HepG2 (cell line): Measurements from ENCODE around the gene KAZN. TPM values are rescaled to one million over a fixed set of nuclear protein-coding genes. Genes with fewer than 3 reads are reported as not detected.

Experiments used
- ATAC-seq: fragments of 200-7000 bp; cut with Tn5 transposase; 3 replicates; pipeline ENCODE4 v1.9.1; 2020; ENCODE audit warnings: mild to moderate bottlenecking, moderate library complexity
- BruUV-seq: library from RNA; stranded (reverse); fragments of 400-500 nt; replicated peaks from 2 replicates; lab custom pipeline; 2021; lab: Mats Ljungman, UMichigan
- CTCF ChIA-PET: fragments of 300-600 bp; formaldehyde crosslinking; extraction: SDS; loops from one replicate; lab custom pipeline; 2021; ENCODE audit warnings: low total read pairs, inconsistent platforms, low intra/inter-chr PET ratio; lab: Yijun Ruan, JAX
- POLR2A ChIA-PET: fragments of 350-600 bp; sonication (Branson Sonifier 250); formaldehyde crosslinking; loops from one replicate; lab custom pipeline; 2020; ENCODE audit warnings: antibody characterized with exemption, inconsistent platforms; lab: Yijun Ruan, JAX
- DNase-seq: peaks from one replicate; pipeline ENCODE4 v3.0.0-alpha.2; 2015; ENCODE audit warnings: low spot score
- FAIRE-seq: peaks from 3 replicates; lab custom pipeline; 2011; peaks lifted over from hg19 to GRCh38; lab: Jason Lieb, UNC
- H2AFZ ChIP-seq: one replicate; pipeline ENCODE4 v1.6.1; 2011; ENCODE audit warnings: low read length, inconsistent platforms
- H3K27ac ChIP-seq: fragments of 300-600 bp; 3 replicates; pipeline ENCODE4 v1.8.0; 2011; ENCODE audit warnings: mixed run types, mild to moderate bottlenecking, mixed read lengths, low read length, inconsistent platforms; ENCODE audit not compliant: insufficient read depth; ENCODE audit errors: extremely low read length
- H3K27me3 ChIP-seq, 2 experiments: fragments of 200-600 bp in 1 of 2; 2 replicates in 1 of 2; 3 replicates in 1 of 2; pipeline versions ENCODE4 v1.6.0 to v1.8.0; 2011; ENCODE audit warnings: low read length in 2 of 2, mild to moderate bottlenecking in 2 of 2, moderate library complexity in 2 of 2, inconsistent platforms in 1 of 2; ENCODE audit not compliant: insufficient read depth in 2 of 2, control insufficient read depth in 1 of 2
- H3K36me3 ChIP-seq, 2 experiments: fragments of 200-600 bp in 1 of 2; replicated peaks in 1 of 2; 2 replicates in 1 of 2; 3 replicates in 1 of 2; pipeline versions ENCODE4 v1.5.1 to v1.8.0; 2011; ENCODE audit warnings: low read length in 2 of 2, inconsistent platforms in 1 of 2; ENCODE audit not compliant: insufficient read depth in 2 of 2, control insufficient read depth in 1 of 2
- H3K4me1 ChIP-seq: 2 replicates; pipeline ENCODE4 v1.5.1; 2012; ENCODE audit warnings: low read length, inconsistent platforms; ENCODE audit not compliant: insufficient read depth
- H3K4me2 ChIP-seq: 2 replicates; pipeline ENCODE4 v1.6.0; 2011; ENCODE audit warnings: low read depth, low read length, inconsistent platforms
- H3K4me3 ChIP-seq, 3 experiments: fragments of 200-600 bp in 1 of 3; sonication (generic), shearing (Covaris generic) in 1 of 3; replicated peaks in 1 of 3; 2 replicates each; pipeline ENCODE4 v1.5.1; 2011 to 2016; ENCODE audit warnings: low read length in 3 of 3, inconsistent platforms in 2 of 3, low read depth in 2 of 3, mild to moderate bottlenecking in 2 of 3, control low read depth in 1 of 3, mixed read lengths in 1 of 3; ENCODE audit not compliant: insufficient read depth in 1 of 3
- H3K79me2 ChIP-seq: one replicate; pipeline ENCODE4 v1.6.1; 2011; ENCODE audit warnings: low read length, inconsistent platforms; ENCODE audit not compliant: insufficient read depth
- H3K9ac ChIP-seq: 2 replicates; pipeline ENCODE4 v1.6.0; 2011; ENCODE audit warnings: mild to moderate bottlenecking, low read depth, low read length, inconsistent platforms; ENCODE audit not compliant: insufficient read depth
- H3K9me3 ChIP-seq: 2 replicates; pipeline ENCODE4 v1.5.1; 2012; ENCODE audit warnings: mild to moderate bottlenecking, low read length
- H4K20me1 ChIP-seq: 2 replicates; pipeline ENCODE4 v1.6.0; 2011; ENCODE audit warnings: inconsistent platforms, mild to moderate bottlenecking, low read length, moderate library complexity; ENCODE audit not compliant: insufficient read depth
- MAFK ChIP-seq, 2 experiments: IDR thresholded peaks in 1 of 2; conservative IDR thresholded peaks in 1 of 2; 2 replicates each; pipeline ENCODE4 v1.6.1; 2011; ENCODE audit warnings: improper control_type of control experiment in 2 of 2, low read length in 2 of 2
- NFE2L2 ChIP-seq: fragments of 150-350 bp; IDR thresholded peaks from 2 replicates; pipeline ENCODE4 v1.6.1; 2014; ENCODE audit warnings: low read length
- WGBS: methylation state at CpG from one replicate; pipeline ENCODE4 v1.1.6; 2017; ENCODE audit warnings: low lambda C conversion rate; 5-methylcytosine and 5-hydroxymethylcytosine counted together
- in situ Hi-C: cut with HindIII; loops from 2 replicates; pipeline ENCODE4 v1.10.0; 2017; ENCODE audit warnings: low pct_unique_long_range_greater_than_20kb; ENCODE audit not compliant: extremely low pct_ligation_motif_present
- intact Hi-C: fragments of 100-400 bp; cut with micrococcal nuclease; formaldehyde crosslinking; loops from one replicate; pipeline ENCODE4 v1.10.0; 2022; ENCODE audit not compliant: unreplicated experiment
- polyA plus RNA-seq, 8 experiments: library from polyadenylated mRNA; depleted of rRNA in 3 of 8; stranded (reverse) in 7 of 8; unstranded in 1 of 8; fragments of >200 nt; fragmentation: Illumina TruSeq in 4 of 8; extraction: Trizol in 4 of 8; gene quantifications; 2 replicates each; pipeline versions ENCODE4 v1.2.1 to v1.2.3, GENCODE V29; 2011 to 2016; ENCODE audit warnings: low read depth in 4 of 8, missing spikeins in 1 of 8, mixed read lengths in 1 of 8; ENCODE audit not compliant: insufficient read depth in 1 of 8
- total RNA-seq, 5 experiments: library from RNA; depleted of rRNA; stranded (reverse); fragments of >200 nt; fragmentation: Illumina TruSeq; extraction: Trizol; gene quantifications; 2 replicates each; pipeline ENCODE4 v1.2.3, GENCODE V29; 2016; ENCODE audit warnings: low read depth in 1 of 5
- TF ChIP-seq, protein P1 (sequence below): sonication (generic); formaldehyde crosslinking; conservative IDR thresholded peaks from 2 replicates; pipeline ENCODE4 v1.4.0; 2020; ENCODE audit warnings: mild to moderate bottlenecking, missing genetic modification reagents, moderate library complexity

KAZN gene
- total and polyA plus RNA-seq, 2 of the 13 experiments (the other 11 are each of a cell fraction or from before 2014, with no cell fraction given) = 10.4 to 13.5 TPM

DNA sequence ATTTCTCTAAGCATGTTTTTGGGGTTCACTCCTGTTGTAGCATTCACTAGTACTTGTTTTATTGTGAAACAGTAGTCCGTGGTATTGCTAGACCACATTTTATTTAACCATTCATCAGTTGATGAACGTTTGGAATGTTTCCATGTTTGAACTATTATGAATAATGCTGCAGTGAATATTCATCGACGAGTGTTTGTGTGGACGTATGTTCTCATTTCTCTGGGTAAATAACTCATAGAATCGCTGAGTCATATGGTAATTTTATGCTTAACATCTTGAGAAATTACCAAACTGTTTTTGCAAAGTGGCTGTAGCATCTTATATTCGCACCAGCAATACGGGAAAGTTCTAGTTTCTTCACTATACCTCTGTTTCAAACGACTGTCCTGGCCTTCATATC lies 28.0 kb upstream of the KAZN start:
- H3K4me1 ChIP-seq = no peaks in the 10 kb centered on the region
- H3K9ac ChIP-seq = no peak overlapping the region
- BruUV-seq = no TSS peak
- intact Hi-C loops = no loop called here
- no peak for FAIRE-seq
- H3K36me3 ChIP-seq = no peaks in the 10 kb centered on the region
- ChIA-PET CTCF (interaction anchor here (0.8 kb wide), 1 partner anchor 136 kb away, joined by 4 read pairs; no protein-coding TSS in a partner anchor), POLR2A (no interaction called here)
- in situ Hi-C loops = loop anchor here (25.0 kb wide), 1 partner anchor 467 kb away; no protein-coding TSS in a partner anchor
- H3K4me3 ChIP-seq = no peak overlapping the region
- no peak overlapping the region for H3K27ac ChIP-seq
- no peaks in the 10 kb centered on the region for H4K20me1 ChIP-seq
- no peak for ATAC-seq
- H3K9me3 ChIP-seq = no peaks in the 10 kb centered on the region
- no peak overlapping the region for H2AFZ ChIP-seq
- peak; percentile 39; the same call in 1 of the 2 replicates for TF ChIP-seq NFE2L2
- TF ChIP-seq MAFK (conservative IDR thresholded peaks at IDR 0.05 in 1 of 2, IDR thresholded peaks at IDR 0.05 in 1 of 2; ENCODE audit: low read length in 2 of 2) = 0 out of 4 replicates have a peak, but pooled peaks have one; percentile 13 to 18
- TF ChIP-seq, protein P1, sequence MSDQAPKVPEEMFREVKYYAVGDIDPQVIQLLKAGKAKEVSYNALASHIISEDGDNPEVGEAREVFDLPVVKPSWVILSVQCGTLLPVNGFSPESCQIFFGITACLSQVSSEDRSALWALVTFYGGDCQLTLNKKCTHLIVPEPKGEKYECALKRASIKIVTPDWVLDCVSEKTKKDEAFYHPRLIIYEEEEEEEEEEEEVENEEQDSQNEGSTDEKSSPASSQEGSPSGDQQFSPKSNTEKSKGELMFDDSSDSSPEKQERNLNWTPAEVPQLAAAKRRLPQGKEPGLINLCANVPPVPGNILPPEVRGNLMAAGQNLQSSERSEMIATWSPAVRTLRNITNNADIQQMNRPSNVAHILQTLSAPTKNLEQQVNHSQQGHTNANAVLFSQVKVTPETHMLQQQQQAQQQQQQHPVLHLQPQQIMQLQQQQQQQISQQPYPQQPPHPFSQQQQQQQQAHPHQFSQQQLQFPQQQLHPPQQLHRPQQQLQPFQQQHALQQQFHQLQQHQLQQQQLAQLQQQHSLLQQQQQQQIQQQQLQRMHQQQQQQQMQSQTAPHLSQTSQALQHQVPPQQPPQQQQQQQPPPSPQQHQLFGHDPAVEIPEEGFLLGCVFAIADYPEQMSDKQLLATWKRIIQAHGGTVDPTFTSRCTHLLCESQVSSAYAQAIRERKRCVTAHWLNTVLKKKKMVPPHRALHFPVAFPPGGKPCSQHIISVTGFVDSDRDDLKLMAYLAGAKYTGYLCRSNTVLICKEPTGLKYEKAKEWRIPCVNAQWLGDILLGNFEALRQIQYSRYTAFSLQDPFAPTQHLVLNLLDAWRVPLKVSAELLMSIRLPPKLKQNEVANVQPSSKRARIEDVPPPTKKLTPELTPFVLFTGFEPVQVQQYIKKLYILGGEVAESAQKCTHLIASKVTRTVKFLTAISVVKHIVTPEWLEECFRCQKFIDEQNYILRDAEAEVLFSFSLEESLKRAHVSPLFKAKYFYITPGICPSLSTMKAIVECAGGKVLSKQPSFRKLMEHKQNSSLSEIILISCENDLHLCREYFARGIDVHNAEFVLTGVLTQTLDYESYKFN (CRISPR knock-in tag) = no peak
- peaks cover 0 to 11% of the 10 kb centered on the region in 2 experiments; a peak in 1 of 5 replicates for H3K27me3 ChIP-seq
- WGBS = 30% methylated on average over 9 of the region's 9 CpGs
- H3K79me2 ChIP-seq = no peaks in the 10 kb centered on the region
- no peak overlapping the region for H3K4me2 ChIP-seq
- DNase-seq = no peak
